IPS-20b (cell line): ENCODE measurements around the gene LMBRD2.
"Not testable (repeated sequence)": the region's sequence is repeated elsewhere in the genome, so short reads cannot be mapped to it uniquely, and the experiment has no call there.

Experiments
- H3K27ac ChIP-seq: one replicate; pipeline ENCODE4 v1.5.1; 2013; ENCODE audit warnings: low read length
- H3K27me3 ChIP-seq: 2 replicates; pipeline ENCODE4 v1.6.1; 2013; ENCODE audit warnings: mild to moderate bottlenecking, low read length, inconsistent platforms; ENCODE audit not compliant: insufficient read depth
- H3K36me3 ChIP-seq: 2 replicates; pipeline ENCODE4 v1.6.1; 2013; ENCODE audit warnings: low read depth, mild to moderate bottlenecking, inconsistent platforms, low read length, moderate library complexity; ENCODE audit not compliant: insufficient read depth
- H3K4me1 ChIP-seq: 2 replicates; pipeline ENCODE4 v1.6.1; 2013; ENCODE audit warnings: mild to moderate bottlenecking, control low read depth, inconsistent platforms, low read length, moderate library complexity; ENCODE audit not compliant: insufficient read depth
- H3K4me3 ChIP-seq: 2 replicates; pipeline ENCODE4 v1.5.1; 2013; ENCODE audit warnings: mild to moderate bottlenecking, low read length, inconsistent platforms
- H3K9ac ChIP-seq: 2 replicates; pipeline ENCODE4 v1.6.1; 2013; ENCODE audit warnings: low read depth, mild to moderate bottlenecking, inconsistent platforms, low read length, moderate library complexity
- H3K9me3 ChIP-seq: 2 replicates; pipeline ENCODE4 v1.6.1; 2013; ENCODE audit warnings: mild to moderate bottlenecking, low read depth, low read length, inconsistent platforms; ENCODE audit not compliant: insufficient read depth

Gene LMBRD2

DNA sequence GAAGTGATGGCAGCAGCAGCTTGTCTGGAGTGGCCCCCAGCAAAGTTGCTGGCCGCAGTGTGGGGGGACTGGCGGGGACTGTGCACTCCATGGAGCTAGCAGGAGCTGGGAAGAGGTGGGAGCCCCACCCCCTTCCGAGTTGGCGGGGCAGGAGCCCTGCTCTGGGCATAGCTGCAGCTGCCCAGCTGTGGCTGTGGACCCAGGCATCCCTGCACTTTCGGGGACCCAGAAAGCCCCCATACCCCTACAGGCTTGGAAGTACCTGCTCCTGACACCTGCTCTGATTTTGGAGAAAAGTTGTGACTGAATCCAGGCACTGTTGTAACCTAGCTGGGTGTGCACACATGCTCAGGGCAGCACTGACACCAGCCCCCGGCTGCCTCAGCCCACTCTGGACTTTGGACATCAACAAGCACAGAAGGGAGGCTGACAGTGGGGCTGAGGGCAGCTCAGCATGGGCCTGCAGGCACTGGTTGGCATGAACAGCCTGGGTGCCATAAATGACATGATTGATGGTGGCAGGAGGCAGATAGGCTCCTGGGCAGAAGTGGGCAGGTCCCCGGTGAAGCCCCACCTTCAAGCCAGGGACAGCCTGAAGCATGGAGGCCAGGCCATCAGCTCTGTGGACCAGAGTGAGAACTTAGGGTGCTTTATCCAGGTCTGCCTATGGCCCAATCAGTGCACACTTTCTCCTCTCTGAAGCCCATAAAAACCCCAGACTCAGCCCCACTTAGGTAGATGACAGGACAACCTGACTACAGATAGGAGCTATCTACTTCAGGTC is 12.6 kb downstream of the LMBRD2 start:
- Histone ChIP-seq H3K4me3 (no peak overlapping the region), H3K9me3 (no peaks in the 10 kb centered on the region), H3K36me3 (no peaks in the 10 kb centered on the region), H3K9ac (no peak overlapping the region), H3K4me1 (no peaks in the 10 kb centered on the region), H3K27me3 (no peaks in the 10 kb centered on the region), H3K27ac (no peak overlapping the region)

DNA sequence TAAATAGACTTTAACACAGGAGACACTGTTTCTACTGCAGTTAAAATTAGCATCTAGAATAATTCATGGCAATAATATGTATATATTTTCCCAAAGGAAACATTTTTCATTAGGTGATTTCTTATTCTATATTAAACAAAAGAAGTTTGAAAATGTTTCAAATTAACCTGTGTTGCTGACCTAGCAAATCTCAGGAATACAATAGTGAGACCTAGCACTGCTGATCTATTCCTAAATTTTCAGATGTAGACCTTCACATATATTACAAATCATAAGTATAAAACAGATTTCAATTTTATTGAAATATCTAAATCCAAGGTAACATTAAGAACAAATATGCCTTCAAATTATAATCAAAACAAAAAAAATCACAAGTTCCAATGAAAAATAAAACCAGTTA is 15.1 kb downstream of the LMBRD2 start:
- no peak overlapping the region for H3K27ac ChIP-seq
- H3K36me3 ChIP-seq: no peaks in the 10 kb centered on the region

DNA sequence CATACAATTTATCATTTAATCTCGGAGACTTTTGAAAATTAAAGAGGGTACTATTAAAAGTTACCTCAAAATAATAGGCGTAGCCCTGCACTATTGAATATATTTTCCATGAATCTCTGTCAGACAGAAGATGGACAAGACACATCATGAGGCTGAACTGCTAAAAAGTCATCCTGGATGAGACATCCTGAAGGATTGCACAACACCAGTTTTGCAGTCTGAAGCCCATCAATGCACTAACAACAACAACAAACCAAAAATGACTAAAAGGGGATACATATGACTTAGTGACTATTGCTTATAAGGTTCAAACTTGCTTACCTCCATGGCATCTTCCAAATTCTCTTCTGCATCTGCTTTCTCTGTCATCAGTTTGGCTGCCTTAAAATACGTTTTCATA is 15.7 kb downstream of the LMBRD2 start:
- no peaks in the 10 kb centered on the region for H3K27me3 ChIP-seq
- H3K4me3 ChIP-seq: no peak overlapping the region
- no peaks in the 10 kb centered on the region for H3K4me1 ChIP-seq
- H3K36me3 ChIP-seq: no peaks in the 10 kb centered on the region
- H3K9me3 ChIP-seq: no peaks in the 10 kb centered on the region
- no peak overlapping the region for H3K9ac ChIP-seq
- no peak overlapping the region for H3K27ac ChIP-seq

More for the DNA sequence above, 15.1 kb downstream of the LMBRD2 start:
- H3K9me3 ChIP-seq: no peaks in the 10 kb centered on the region
- no peaks in the 10 kb centered on the region for H3K4me1 ChIP-seq
- no peak overlapping the region for H3K4me3 ChIP-seq
- H3K27me3 ChIP-seq: no peaks in the 10 kb centered on the region
- H3K9ac ChIP-seq: no peak overlapping the region

DNA sequence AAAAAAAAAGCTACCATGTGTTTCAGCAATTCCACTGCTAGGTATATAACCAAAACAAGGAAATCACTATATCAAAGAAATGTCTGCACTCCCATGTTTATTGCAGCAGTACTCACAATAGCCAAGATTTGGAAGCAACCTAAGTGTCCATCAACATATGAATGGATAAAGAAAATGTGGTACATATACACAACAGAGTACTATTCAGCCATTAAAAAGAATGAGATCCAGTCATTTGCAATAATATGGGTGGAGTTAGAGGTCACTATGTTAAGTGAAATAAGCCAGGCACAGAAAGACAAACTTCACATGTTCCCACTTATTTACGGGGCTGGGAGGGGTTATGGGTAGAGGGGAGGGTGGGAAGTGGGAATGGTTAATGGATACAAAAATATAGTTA is 18.7 kb downstream of the LMBRD2 start:
- H3K4me3 ChIP-seq, H3K4me1 ChIP-seq, H3K27ac ChIP-seq, H3K9ac ChIP-seq, H3K27me3 ChIP-seq, H3K9me3 ChIP-seq, H3K36me3 ChIP-seq: not testable (repeated sequence)

DNA sequence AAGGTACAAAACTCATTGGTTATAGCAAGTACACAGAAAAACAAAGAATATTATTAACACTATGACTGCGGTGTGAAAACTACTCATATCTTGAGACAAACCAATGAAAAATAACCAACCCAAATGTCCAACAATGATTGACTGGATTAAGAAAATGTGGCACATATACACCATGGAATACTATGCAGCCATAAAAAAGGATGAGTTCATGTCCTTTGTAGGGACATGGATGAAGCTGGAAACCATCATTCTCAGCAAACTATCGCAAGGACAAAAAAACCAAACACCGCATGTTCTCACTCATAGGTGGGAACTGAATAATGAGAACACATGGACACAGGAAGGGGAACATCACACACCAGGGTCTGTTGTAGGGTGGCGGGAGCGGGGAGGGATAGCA is 22.0 kb downstream of the LMBRD2 start:
- H3K9ac ChIP-seq, H3K27me3 ChIP-seq, H3K27ac ChIP-seq, H3K36me3 ChIP-seq, H3K9me3 ChIP-seq, H3K4me1 ChIP-seq, H3K4me3 ChIP-seq: not testable (repeated sequence)

DNA sequence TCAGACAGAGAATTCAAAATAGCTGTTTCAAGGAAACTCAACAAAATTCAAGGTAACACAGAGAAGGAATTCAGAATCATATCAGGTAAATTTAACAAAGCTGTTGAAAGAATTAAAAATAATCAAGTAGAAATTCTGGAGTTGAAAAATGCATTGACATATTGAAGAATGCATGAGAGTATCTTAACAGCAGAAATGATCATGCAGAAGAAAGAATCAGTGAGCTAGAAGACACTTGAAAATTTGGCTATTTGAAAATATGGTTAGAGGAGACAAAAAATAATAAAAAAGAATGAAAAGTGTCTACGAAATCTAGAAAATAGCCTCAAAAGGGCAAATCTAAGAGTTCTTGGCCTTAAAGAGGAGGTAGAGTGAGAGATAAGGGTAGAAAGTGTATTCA is 22.9 kb downstream of the LMBRD2 start:
- no peaks in the 10 kb centered on the region for H3K9me3 ChIP-seq
- H3K27me3 ChIP-seq: no peaks in the 10 kb centered on the region
- no peak overlapping the region for H3K4me3 ChIP-seq
- no peaks in the 10 kb centered on the region for H3K36me3 ChIP-seq
- H3K4me1 ChIP-seq: no peaks in the 10 kb centered on the region
- H3K27ac ChIP-seq: no peak overlapping the region
- H3K9ac ChIP-seq: no peak overlapping the region

DNA sequence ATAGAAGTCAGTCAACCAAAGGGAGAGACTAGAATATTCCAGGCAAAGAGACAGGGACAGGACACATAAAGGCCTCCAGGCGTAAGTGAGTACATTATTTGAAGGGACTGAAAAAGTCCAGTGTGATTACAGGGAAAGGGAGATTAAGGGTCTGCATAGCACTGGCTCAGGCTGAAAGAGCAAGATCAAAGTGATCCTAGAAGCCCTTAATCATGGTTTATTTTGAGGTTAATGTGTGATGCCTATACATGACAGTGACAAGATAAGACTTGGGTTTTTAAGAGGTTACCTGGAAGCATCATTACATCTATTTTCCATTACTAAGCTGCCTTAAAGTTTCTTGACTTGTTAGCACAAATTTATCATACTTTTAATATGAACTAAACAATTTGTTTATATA is 25.8 kb downstream of the LMBRD2 start:
- H3K36me3 ChIP-seq: no peaks in the 10 kb centered on the region
- no peaks in the 10 kb centered on the region for H3K4me1 ChIP-seq
- H3K9me3 ChIP-seq: no peaks in the 10 kb centered on the region
- H3K4me3 ChIP-seq: no peak overlapping the region
- H3K27ac ChIP-seq: no peak overlapping the region
- H3K27me3 ChIP-seq: no peaks in the 10 kb centered on the region
- no peak overlapping the region for H3K9ac ChIP-seq

DNA sequence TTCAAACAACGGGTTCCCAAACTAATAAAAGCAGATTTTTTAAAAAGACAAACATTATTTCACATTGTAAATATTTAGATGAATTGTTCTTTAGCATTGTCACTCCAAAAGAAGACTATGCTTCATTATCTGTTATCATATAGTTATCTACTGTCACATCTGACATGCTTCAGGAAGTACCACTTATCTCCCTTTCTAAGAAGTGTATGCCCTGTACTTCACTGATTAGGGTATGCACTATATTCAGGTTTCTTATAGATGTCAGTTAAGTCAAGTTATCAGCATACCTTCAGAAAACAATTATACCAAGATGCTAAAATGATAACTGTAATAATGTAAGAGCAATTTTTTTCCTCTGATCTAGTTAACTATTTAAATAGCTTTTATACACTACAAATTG is 40.4 kb downstream of the LMBRD2 start:
- Histone ChIP-seq H3K36me3 (no peaks in the 10 kb centered on the region), H3K4me3 (no peak overlapping the region), H3K9me3 (no peaks in the 10 kb centered on the region), H3K9ac (no peak overlapping the region), H3K27ac (no peak overlapping the region), H3K4me1 (no peaks in the 10 kb centered on the region), H3K27me3 (no peaks in the 10 kb centered on the region)

DNA sequence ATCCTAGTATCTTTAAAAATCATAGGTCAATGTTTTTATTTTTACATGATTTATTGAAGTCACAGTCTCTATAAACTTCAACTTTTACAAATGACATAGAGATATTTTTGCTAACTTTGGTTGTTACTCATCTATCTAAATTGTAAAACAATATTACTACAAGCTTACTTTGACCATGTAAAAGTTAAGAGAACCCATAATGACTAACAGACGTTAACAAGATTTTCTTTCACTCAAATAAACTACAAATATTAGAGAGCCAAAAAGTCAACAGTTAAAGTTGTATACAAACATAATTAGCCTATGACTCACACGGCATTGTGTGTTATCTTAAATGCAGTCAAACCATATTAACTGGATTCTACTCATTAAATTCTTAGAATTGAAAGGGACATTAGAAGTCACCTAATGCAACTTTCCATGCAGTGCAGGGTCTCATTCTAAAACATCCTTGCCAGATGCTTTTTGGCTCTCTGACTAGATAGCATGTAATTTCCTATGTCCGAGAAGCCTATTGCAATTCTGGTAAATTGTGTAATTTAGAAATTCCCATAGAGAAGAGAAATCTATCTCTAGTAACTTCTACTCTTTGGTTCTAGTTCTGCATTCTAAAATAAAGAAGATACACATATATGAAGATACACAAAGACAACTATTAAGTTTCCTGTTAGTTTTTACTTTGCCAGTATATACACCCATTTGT is 42.8 kb downstream of the LMBRD2 start:
- H3K4me1 ChIP-seq: no peaks in the 10 kb centered on the region
- H3K27ac ChIP-seq: no peak overlapping the region
- H3K4me3 ChIP-seq: no peak overlapping the region
- no peak overlapping the region for H3K9ac ChIP-seq
- no peaks in the 10 kb centered on the region for H3K9me3 ChIP-seq
- H3K36me3 ChIP-seq: no peaks in the 10 kb centered on the region
- H3K27me3 ChIP-seq: no peaks in the 10 kb centered on the region

DNA sequence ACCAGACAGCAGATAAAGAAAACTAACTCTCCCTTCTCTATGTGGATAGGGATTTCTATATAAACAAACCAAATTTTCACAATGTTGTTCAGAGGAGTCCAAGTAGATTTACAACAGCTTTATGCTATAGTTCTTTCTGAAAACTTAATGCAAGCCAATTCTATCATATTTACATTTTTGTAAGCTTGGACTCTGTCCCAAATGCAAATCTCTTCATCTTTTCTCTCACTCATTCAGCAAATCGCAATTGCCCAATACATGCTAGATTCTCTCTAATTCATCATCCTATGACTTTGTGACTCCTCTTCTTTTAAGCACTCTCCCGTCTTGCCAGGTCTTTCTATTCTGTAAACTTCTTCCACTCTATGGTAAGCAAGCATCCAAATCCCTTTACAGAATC is 45.9 kb downstream of the LMBRD2 start:
- H3K9me3 ChIP-seq: no peaks in the 10 kb centered on the region
- H3K36me3 ChIP-seq: no peaks in the 10 kb centered on the region
- no peak overlapping the region for H3K4me3 ChIP-seq
- no peak overlapping the region for H3K27ac ChIP-seq
- no peak overlapping the region for H3K9ac ChIP-seq
- no peaks in the 10 kb centered on the region for H3K27me3 ChIP-seq
- H3K4me1 ChIP-seq: peaks cover 9% of the 10 kb centered on the region; the same call in 1 of the 2 replicates

DNA sequence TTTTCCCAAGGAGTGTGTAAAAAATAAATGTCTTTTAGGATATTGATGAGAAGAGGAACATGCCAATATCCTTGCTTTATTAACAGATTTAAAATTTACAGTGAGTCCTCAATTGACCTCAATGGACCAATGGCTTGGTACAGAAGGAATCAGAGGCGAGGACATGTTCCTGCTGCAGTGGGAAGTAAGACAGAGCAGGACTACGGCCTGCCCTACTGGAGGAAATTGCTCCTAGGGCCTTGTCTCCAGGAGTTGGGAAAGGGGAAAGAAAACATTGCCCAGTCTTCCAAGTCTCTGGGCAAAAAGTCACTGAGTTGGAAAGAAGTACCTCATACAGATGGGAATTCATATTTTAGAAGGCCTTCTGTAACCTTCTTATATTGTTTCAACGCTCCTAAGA is 51.9 kb downstream of the LMBRD2 start:
- H3K9me3 ChIP-seq: no peaks in the 10 kb centered on the region
- no peak overlapping the region for H3K9ac ChIP-seq
- peaks cover 21% of the 10 kb centered on the region; the same call in 1 of the 2 replicates for H3K4me1 ChIP-seq
- no peak overlapping the region for H3K4me3 ChIP-seq
- H3K36me3 ChIP-seq: no peaks in the 10 kb centered on the region
- no peaks in the 10 kb centered on the region for H3K27me3 ChIP-seq
- H3K27ac ChIP-seq: no peak overlapping the region

DNA sequence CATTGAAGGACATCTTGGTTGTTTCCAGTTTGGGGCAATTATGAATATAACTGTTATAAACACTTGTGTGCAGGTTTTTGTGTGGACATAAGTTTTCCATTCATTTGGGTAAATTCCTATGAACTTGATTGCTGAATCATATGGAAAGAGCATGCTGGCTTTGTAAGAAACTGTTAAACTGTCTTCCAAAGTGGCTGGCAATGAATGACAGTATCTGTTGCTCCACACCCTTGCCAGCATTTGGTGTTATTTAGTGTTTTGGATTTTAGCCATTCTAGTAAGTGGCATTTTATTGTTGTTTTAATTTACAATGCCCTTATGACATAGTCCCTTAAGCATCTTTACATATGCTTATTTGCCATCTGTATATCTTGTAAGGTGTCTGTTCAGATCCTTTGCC is 55.2 kb downstream of the LMBRD2 start:
- Histone ChIP-seq H3K27ac (no peak overlapping the region), H3K27me3 (no peaks in the 10 kb centered on the region), H3K9ac (no peak overlapping the region), H3K4me3 (no peak overlapping the region), H3K36me3 (no peaks in the 10 kb centered on the region), H3K9me3 (no peaks in the 10 kb centered on the region), H3K4me1 (peaks cover 14% of the 10 kb centered on the region; the same call in 1 of the 2 replicates)
